GM19452 (cell line): ENCODE data around the gene ARAP2.

Source experiments
- ATAC-seq: cut with Tn5 transposase; IDR thresholded peaks from one replicate; pipeline ENCODE4 v1.9.1; 2021; ENCODE audit not compliant: unreplicated experiment

Gene ARAP2

DNA sequence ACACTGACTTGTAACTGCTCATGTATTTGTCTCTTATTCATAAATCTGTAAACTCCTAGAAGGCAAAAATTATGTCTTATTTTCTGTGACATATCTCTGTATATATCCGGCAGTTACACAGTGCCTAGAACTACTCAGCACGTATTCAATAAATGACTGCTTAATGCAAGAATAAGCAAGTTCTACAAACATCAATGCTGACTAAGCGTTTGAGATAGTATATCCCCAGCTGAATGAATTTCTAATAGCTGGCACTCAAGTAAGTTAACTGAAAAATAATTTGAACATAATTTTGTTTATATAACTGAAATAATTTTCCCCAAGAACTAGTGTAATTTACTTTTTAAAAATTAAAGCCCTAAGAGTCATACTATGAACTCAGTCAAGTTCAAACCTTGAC, 113.7 kb downstream of the ARAP2 start:
- ATAC-seq: no peak

DNA sequence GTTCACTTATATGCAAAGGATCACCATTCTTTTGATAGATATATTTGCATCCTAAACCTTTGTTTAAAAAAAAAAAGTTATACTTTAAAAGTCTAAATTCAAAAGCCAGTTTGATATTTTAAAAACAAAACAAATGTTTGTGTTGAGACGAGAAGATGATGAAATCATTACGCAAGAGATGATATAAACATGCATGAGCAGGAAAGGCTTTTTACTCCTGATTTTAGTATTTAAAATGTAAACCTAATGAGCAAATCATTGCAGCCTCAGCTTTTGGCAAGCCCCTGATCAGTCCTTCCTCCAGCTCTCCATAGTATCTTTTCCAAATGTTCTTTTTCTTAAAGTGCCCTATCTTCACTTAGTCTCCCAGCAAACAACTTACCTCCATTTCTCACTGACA, 115.6 kb downstream of the ARAP2 start:
- ATAC-seq: no peak

DNA sequence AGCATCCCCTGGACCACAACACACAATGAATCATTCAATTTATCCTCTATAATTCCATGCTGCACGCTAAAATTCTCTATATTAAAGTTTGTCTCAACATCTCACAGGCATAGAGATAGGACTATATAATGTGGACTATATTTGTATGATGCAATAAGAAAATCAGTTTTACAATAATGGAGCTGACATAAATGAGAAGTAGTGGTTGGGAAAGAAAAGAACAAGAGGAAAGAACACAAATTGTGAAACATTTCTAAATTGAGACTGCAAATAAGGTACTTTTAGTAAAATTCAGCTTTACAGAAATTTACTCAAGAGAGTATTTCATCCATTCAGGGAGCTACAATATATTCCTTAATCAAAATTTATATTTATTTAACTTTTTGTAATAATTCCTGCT, 120.4 kb downstream of the ARAP2 start:
- no peak for ATAC-seq

GRCh38 chr4:36115312-36115711, 129.0 kb downstream of the ARAP2 start:
- no peak for ATAC-seq

DNA sequence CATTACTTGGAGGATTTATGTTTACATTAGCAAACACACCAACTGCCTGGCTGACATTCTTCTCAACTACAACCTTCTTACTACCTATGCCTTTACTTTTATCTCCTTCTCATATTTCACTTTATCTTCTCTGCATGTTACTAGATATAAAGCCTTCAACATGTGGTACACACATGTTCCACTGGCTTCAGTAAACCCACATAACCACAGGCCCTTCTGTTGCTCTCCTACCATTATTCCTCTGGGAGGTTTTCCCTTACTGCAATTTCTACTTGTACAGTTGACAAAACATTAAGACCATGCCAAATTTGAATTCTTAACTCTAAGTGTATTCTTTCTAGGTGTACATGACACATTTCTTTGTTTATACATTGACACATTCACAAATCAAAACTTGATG, 133.1 kb downstream of the ARAP2 start:
- ATAC-seq: no peak

- ATAC-seq: no peak
Measured at GRCh38 chr4:36099509-36099908, 144.8 kb downstream of the ARAP2 start.

DNA sequence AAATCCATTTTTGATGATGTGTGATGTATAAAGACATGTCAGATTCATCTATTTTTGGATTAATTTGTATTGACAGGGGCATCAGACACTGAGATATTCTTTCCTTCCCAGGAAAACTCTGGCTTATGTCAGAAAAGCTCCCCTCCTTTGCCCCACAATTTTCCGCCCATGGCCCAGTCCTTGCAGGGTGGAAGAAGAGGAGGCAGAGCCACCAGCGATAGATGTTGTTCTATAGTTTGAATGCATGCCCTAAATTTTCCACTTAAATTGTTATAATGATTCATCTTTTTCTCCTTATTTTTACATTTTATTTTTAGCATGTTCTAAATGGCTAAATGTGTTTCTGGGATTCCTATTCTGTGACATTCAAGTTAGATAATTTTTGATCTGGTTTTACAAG, 149.3 kb downstream of the ARAP2 start:
- ATAC-seq: no peak

DNA sequence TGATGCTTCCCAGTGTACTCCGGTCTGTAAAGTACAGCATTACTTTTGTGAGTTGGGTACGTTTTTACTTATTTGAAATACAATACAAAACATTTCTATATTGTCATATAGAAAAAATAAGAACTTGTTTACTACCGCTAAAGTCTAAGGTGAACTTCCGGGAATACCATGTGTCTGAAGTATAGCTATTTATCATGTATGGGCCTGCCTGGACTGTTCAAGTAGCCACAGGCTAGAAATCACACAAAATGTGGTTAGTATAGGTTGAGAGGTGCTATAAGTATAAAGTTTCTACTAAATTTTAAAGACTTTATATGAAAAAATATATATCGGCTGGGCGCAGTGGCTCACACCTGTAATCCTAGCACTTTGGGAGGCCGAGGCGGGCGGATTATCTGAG, 152.3 kb downstream of the ARAP2 start:
- no peak for ATAC-seq

- no peak for ATAC-seq
Measured at GRCh38 chr4:36088542-36088941, 155.8 kb downstream of the ARAP2 start.

DNA sequence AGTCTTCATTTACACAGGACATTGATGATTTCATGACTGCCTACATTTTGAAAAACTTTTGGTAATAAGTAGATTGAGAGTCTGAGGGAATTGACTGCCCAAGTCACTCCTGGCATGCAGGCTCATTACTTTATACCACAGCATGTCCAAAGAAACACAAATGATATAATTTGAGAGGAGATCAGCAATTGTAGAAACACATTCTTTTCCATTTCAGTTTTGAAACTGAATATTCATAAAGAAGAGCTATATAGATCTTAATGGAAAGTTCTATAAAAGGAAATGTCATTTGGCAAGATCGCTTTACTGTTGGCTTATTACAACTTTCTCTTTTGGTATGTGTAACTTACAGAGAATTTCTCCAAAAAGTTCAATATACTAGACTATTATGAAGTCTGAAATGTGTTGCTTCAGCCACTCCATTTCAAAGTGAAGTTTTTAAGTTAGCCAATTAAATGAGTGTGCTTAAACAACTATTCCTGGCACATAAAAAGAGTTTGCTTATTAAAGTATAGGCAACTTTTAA, 158.0 kb downstream of the ARAP2 start:
- no peak for ATAC-seq

DNA sequence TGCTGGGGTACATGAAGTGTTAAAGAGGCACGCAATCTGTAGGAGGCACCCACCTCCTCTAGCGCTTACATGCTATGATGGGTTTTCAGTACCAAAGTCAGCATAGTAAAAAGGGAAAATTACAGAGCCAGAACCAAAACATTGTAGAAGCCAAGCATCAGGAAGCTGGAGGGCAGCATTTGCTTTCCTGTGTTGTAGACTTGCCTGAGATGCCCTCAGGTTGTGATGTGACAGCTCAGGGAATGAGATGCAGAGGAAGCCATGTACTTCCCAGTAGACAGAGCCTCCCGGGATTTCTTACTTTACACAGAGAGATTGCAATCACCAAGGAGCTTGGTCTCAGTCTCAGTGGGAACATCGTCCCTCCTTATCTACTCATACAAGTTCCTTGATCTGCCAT, 161.5 kb downstream of the ARAP2 start:
- ATAC-seq: no peak

GRCh38 chr4:36081185-36081584, 163.1 kb downstream of the ARAP2 start:
- ATAC-seq: peak; percentile 94

GRCh38 chr4:36079666-36080065, 164.6 kb downstream of the ARAP2 start:
- ATAC-seq: no peak

GRCh38 chr4:36078319-36078718, 166.0 kb downstream of the ARAP2 start:
- ATAC-seq: no peak

GRCh38 chr4:36072529-36072928, 171.8 kb downstream of the ARAP2 start:
- ATAC-seq: no peak

DNA sequence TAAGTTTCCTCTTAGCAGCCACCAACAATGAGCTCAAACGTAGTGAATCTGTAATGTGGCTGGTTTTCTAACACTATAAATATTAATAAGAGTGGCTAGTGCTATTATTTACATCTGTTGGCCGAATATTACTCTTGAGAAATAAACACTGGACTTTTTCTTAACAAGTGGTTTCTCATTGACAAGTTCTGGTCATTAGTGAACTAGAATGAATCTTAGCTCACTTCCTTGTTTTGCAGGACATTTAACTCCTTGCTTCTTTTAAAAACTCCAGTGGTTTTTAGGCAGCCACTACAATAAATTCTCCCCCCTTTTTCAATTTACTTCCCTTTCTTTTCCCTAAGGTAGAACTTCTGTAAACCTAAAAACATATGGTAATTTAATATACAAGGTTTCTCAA, 177.2 kb downstream of the ARAP2 start:
- no peak for ATAC-seq

DNA sequence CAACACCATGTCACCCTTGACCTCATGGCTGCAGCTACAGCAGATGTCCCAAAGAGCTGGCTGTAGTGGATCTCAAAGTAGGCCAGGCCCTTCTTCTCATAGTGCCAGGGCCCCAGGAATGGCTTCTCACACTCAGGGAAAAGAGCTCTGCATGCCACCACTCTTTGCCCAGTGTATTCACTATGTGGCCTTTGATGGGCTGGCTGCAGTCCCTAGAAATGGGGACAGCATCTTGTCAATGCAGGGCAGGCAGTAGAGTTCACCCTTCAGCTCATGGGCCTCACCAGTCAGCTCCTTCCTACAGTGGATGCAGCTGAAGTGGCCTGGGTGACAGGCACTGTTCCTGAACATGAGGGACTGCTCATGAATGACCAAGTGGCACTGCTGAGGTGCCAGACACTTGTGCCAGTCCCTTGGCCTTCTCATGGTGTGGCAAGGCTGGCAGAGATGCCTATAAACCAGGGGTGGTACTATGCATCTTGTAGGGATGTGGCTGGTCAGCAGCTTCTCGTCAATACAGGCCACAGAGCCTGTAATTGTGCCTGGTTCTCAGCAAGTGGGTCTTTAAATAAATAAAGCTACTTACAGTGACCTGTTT, 178.9 kb downstream of the ARAP2 start:
- no peak for ATAC-seq

DNA sequence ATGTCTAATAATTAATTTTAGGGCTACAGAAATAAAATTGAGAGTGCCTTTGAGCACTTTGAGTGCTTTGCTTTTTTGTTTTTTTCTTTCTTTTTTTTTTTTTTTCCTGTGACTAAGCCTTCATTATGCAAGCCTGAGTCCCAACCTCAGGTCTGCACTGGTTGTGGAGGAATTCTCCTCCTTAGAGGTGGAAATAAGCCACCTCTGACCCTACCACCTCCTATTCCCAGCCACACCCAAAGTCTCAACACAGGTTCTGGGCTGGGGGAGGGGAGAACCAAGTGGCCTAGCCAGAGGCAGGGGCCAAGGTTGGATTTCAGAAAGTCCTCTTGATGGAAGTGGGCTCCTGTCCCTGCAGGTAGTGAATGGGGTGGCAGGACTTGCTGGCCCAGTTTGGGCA, 180.2 kb downstream of the ARAP2 start:
- ATAC-seq: no peak

DNA sequence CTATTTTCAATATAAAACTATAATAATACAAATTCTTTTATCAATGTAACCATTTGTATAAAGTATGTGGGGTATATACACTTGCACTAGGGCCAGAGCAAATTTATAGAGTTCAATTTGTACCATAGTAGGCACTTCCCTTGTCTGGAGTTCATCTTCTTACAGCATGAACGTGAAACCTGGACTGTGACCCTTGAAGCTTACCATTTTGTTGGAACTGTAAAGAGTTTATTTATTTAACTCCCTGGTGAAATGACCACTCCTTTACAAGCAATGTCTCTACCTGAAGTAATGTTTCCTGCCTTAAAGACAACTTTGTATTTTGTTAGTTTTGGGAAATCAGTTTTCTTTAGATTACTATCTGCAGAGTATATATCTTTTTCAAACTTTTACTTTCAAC, 188.2 kb downstream of the ARAP2 start:
- no peak for ATAC-seq

- ATAC-seq: no peak
Measured at GRCh38 chr4:36054694-36055422, 189.5 kb downstream of the ARAP2 start.

- ATAC-seq: no peak
Measured at GRCh38 chr4:36053930-36054329, 190.4 kb downstream of the ARAP2 start.

DNA sequence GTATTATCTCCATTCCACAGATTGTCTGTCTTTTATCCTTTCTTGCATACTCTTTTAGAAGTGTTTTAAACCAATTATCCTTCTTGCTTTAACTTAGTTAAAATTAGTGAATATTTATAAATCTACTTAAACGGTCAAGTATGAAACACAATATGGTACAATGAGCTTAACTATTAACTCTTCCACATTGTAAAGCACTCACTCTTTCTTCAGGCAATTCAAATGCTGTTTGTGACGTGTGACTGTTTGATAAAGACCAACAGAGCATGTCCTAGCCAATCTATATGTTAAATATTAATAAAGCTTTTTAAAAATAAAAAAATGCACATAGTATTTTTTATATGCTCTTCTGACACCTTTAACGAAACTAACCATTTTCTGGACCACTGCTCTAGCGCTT, 192.7 kb downstream of the ARAP2 start:
- ATAC-seq: no peak

DNA sequence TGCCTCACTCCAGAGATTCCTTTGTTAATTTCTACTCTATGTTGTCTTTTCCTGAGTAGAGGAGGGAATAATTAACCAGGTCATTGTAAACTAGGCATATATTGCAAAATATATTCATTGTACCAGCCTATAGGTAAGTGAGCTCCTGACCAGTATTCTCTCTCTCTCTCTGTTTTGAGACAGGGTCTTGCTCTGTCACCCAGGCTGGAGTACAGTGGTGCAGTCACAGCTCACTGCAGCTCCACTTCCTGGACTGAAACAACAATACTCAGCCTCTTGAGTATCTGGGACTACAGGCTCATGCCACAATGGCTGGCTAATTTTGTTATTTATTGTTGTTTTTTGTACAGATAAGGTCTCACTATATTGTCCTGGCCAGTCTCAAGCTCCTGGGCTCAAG, 198.3 kb downstream of the ARAP2 start:
- ATAC-seq: no peak
